HG03469 (cell line): ENCODE results near the gene ABI1.
A peak's percentile ranks its signal among the peaks of the same experiment; 100 is the strongest.

Source experiments
- ATAC-seq: cut with Tn5 transposase; IDR thresholded peaks from one replicate; pipeline ENCODE4 v1.9.1; 2021; ENCODE audit warnings: mild to moderate bottlenecking, moderate library complexity, moderate number of reproducible peaks; ENCODE audit not compliant: unreplicated experiment

Gene ABI1

GRCh38 chr10:26777686-26778085 lies 83.1 kb downstream of the ABI1 start:
- no peak for ATAC-seq

- no peak for ATAC-seq
Measured at GRCh38 chr10:26776258-26776657, 84.5 kb downstream of the ABI1 start.

GRCh38 chr10:26773633-26774032 lies 87.1 kb downstream of the ABI1 start:
- ATAC-seq: no peak

GRCh38 chr10:26770069-26770468 lies 90.7 kb downstream of the ABI1 start:
- no peak for ATAC-seq

GRCh38 chr10:26765549-26765948 lies 95.2 kb downstream of the ABI1 start:
- ATAC-seq: no peak

- ATAC-seq: no peak
Measured at GRCh38 chr10:26759008-26759407, 101.8 kb downstream of the ABI1 start.

- peak; percentile 87 for ATAC-seq
Measured at GRCh38 chr10:26755443-26755903, 105.3 kb downstream of the ABI1 start.

- ATAC-seq: no peak
Measured at GRCh38 chr10:26746061-26746460, 114.7 kb downstream of the ABI1 start.

GRCh38 chr10:26743841-26744240 lies 116.9 kb downstream of the ABI1 start:
- no peak for ATAC-seq

- ATAC-seq: no peak
Measured at GRCh38 chr10:26743091-26743490, 117.7 kb downstream of the ABI1 start.

GRCh38 chr10:26741368-26741767 lies 119.4 kb downstream of the ABI1 start:
- ATAC-seq: no peak

- peak; percentile 23 for ATAC-seq
Measured at GRCh38 chr10:26739071-26739631, 121.6 kb downstream of the ABI1 start.

- no peak for ATAC-seq
Measured at GRCh38 chr10:26738301-26738911, 122.4 kb downstream of the ABI1 start.

GRCh38 chr10:26737730-26738129 lies 123.0 kb downstream of the ABI1 start:
- ATAC-seq: peak; percentile 76

- no peak for ATAC-seq
Measured at GRCh38 chr10:26735435-26735834, 125.3 kb downstream of the ABI1 start.

- no peak for ATAC-seq
Measured at GRCh38 chr10:26733750-26734568, 126.8 kb downstream of the ABI1 start.

- ATAC-seq: no peak
Measured at GRCh38 chr10:26730552-26730951, 130.2 kb downstream of the ABI1 start.

- ATAC-seq: no peak
Measured at GRCh38 chr10:26729395-26729794, 131.4 kb downstream of the ABI1 start.

GRCh38 chr10:26728957-26729356 lies 131.8 kb downstream of the ABI1 start:
- no peak for ATAC-seq

GRCh38 chr10:26727005-26727404 lies 133.8 kb downstream of the ABI1 start:
- ATAC-seq: no peak

GRCh38 chr10:26725837-26726727 lies 134.7 kb downstream of the ABI1 start:
- ATAC-seq: no peak
